Measurements from ENCODE around the gene NKX2-3. TPM values are rescaled to one million over a fixed set of nuclear protein-coding genes. Genes with fewer than 3 reads are reported as not detected.

The NKX2-3 gene
- total RNA-seq, 1 experiment from 2014 or later, result not detected

DNA sequence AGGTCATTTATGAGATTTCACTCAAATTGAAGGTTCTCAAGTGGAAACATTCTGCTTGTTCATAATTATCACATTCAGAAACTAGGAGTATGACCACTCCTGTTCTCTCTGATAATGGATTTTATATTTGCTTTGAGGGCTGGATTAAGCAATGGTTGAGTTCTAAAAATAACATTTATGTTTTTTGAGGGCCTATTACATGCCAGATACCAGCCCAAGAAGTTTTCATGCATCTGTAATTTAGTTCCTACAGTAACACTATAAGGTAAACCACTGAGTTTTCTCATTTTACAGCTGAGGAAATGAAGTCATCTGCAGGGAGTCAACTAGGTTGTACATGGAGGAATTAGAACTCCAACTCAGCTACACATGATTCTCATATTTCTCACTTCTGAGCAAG is 25.5 kb upstream of the NKX2-3 start:
- Histone ChIP-seq H3K4me2 (ENCODE audit: low read length) (no peak overlapping the region), H2AFZ (ENCODE audit: low read depth, low read length, poor library complexity, severe bottlenecking) (no peak overlapping the region), H4K20me1 (ENCODE audit: insufficient read depth) (no peaks in the 10 kb centered on the region), H3K79me2 (ENCODE audit: insufficient read depth, low read length) (no peaks in the 10 kb centered on the region), H3K4me1 (ENCODE audit: control insufficient read depth in 1 of 2, insufficient read depth in 2 of 2, low read length in 2 of 2) (no peaks in the 10 kb centered on the region), H3K27me3 (ENCODE audit: insufficient read depth, low read length) (peaks cover 25% of the 10 kb centered on the region), H3K9me2 (ENCODE audit: insufficient read depth) (no peaks in the 10 kb centered on the region), H3K9ac (ENCODE audit: low read length) (no peak overlapping the region), H3K9me3 (ENCODE audit: control insufficient read depth in 1 of 2, insufficient read depth in 1 of 2, low read depth in 1 of 2, low read length in 2 of 2) (no peaks in the 10 kb centered on the region), H3K4me3 (replicated peaks in 1 of 2; ENCODE audit: low read depth in 1 of 2, low read length in 2 of 2) (no peak overlapping the region), H3K27ac (ENCODE audit: low read depth, low read length) (no peak overlapping the region), H3K36me3 (ENCODE audit: control insufficient read depth in 1 of 2, insufficient read depth in 2 of 2, low read length in 2 of 2) (no peaks in the 10 kb centered on the region)
- ChIA-PET POLR2A (no interaction called here), RAD21 (ENCODE audit: low non-redundant PET in 1 of 2, low total read pairs in 2 of 2, uncharacterized antibody in 2 of 2, unreplicated experiment in 2 of 2) (no interaction called here), CTCF (no interaction called here)
- intact Hi-C loops (cut with micrococcal nuclease), result no loop called here
- no TSS peak for BruUV-seq (replicated peaks)
- ATAC-seq, result no peak
- DNase-seq (ENCODE audit: low read depth, low spot score), result no peak
- TF ChIP-seq ELF1 (IDR thresholded peaks at IDR 0.05; ENCODE audit: borderline replicate concordance, low read depth) (no peak), SP1 (IDR thresholded peaks at IDR 0.05; ENCODE audit: low read depth) (no peak)
- TF ChIP-seq, protein P1, sequence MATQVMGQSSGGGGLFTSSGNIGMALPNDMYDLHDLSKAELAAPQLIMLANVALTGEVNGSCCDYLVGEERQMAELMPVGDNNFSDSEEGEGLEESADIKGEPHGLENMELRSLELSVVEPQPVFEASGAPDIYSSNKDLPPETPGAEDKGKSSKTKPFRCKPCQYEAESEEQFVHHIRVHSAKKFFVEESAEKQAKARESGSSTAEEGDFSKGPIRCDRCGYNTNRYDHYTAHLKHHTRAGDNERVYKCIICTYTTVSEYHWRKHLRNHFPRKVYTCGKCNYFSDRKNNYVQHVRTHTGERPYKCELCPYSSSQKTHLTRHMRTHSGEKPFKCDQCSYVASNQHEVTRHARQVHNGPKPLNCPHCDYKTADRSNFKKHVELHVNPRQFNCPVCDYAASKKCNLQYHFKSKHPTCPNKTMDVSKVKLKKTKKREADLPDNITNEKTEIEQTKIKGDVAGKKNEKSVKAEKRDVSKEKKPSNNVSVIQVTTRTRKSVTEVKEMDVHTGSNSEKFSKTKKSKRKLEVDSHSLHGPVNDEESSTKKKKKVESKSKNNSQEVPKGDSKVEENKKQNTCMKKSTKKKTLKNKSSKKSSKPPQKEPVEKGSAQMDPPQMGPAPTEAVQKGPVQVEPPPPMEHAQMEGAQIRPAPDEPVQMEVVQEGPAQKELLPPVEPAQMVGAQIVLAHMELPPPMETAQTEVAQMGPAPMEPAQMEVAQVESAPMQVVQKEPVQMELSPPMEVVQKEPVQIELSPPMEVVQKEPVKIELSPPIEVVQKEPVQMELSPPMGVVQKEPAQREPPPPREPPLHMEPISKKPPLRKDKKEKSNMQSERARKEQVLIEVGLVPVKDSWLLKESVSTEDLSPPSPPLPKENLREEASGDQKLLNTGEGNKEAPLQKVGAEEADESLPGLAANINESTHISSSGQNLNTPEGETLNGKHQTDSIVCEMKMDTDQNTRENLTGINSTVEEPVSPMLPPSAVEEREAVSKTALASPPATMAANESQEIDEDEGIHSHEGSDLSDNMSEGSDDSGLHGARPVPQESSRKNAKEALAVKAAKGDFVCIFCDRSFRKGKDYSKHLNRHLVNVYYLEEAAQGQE (IDR thresholded peaks at IDR 0.05; ENCODE audit: low read depth), result no peak

- ChIA-PET POLR2A (no interaction called here), CTCF (interaction anchor here (1.3 to 2.0 kb wide), 2 partner anchors 15 to 28 kb away, joined by 3 to 8 read pairs; no protein-coding TSS in a partner anchor), RAD21 (ENCODE audit: low non-redundant PET in 1 of 2, low total read pairs in 2 of 2, uncharacterized antibody in 2 of 2, unreplicated experiment in 2 of 2) (no interaction called here)
- no peak overlapping the region for H3K9ac ChIP-seq (ENCODE audit: low read length)
- no peaks in the 10 kb centered on the region for H3K36me3 ChIP-seq (ENCODE audit: control insufficient read depth in 1 of 2, insufficient read depth in 2 of 2, low read length in 2 of 2)
- DNase-seq (ENCODE audit: low read depth, low spot score) (no peak), ATAC-seq (no peak)
- no peaks in the 10 kb centered on the region for H4K20me1 ChIP-seq (ENCODE audit: insufficient read depth)
- BruUV-seq (replicated peaks), result no TSS peak
- H3K9me3 ChIP-seq (ENCODE audit: control insufficient read depth in 1 of 2, insufficient read depth in 1 of 2, low read depth in 1 of 2, low read length in 2 of 2), result no peaks in the 10 kb centered on the region
- H3K4me2 ChIP-seq (ENCODE audit: low read length), result no peak overlapping the region
- H3K4me1 ChIP-seq (ENCODE audit: control insufficient read depth in 1 of 2, insufficient read depth in 2 of 2, low read length in 2 of 2), result no peaks in the 10 kb centered on the region
- no peaks in the 10 kb centered on the region for H3K9me2 ChIP-seq (ENCODE audit: insufficient read depth)
- no peaks in the 10 kb centered on the region for H3K79me2 ChIP-seq (ENCODE audit: insufficient read depth, low read length)
- peaks cover 37% of the 10 kb centered on the region for H3K27me3 ChIP-seq (ENCODE audit: insufficient read depth, low read length)
- no peak overlapping the region for H3K4me3 ChIP-seq (replicated peaks in 1 of 2; ENCODE audit: low read depth in 1 of 2, low read length in 2 of 2)
- intact Hi-C loops (cut with micrococcal nuclease), result no loop called here
- H3K27ac ChIP-seq (ENCODE audit: low read depth, low read length), result no peak overlapping the region
- TF ChIP-seq CTCF (IDR thresholded peaks at IDR 0.05 in 2 of 3, conservative IDR thresholded peaks at IDR 0.05 in 1 of 3; ENCODE audit: borderline replicate concordance in 1 of 3, insufficient read depth in 1 of 3, low read depth in 2 of 3, low read length in 2 of 3) (no peak), CBX3 (IDR thresholded peaks at IDR 0.05; ENCODE audit: low read depth) (no peak), EZH2phosphoT487 (IDR thresholded peaks at IDR 0.05; ENCODE audit: borderline replicate concordance) (no peak), ZBTB33 (IDR thresholded peaks at IDR 0.05; ENCODE audit: extremely low read depth, insufficient replicate concordance, low read length) (no peak), ZFX (IDR thresholded peaks at IDR 0.05) (no peak), FOSL1 (IDR thresholded peaks at IDR 0.05; ENCODE audit: low read depth) (no peak)
- TF ChIP-seq, protein P2, sequence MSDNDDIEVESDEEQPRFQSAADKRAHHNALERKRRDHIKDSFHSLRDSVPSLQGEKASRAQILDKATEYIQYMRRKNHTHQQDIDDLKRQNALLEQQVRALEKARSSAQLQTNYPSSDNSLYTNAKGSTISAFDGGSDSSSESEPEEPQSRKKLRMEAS (IDR thresholded peaks at IDR 0.05), result no peak
- H2AFZ ChIP-seq (ENCODE audit: low read depth, low read length, poor library complexity, severe bottlenecking), result no peak overlapping the region
Measured at GRCh38 chr10:99513061-99513460, 19.7 kb upstream of the NKX2-3 start.
